Neural crest cell (in vitro differentiated cells): ENCODE measurements around the gene FOXK2. TPM values are rescaled to one million over a fixed set of nuclear protein-coding genes. Genes with fewer than 3 reads are reported as not detected.

Experiments used
- DNase-seq: peaks from one replicate; pipeline ENCODE4 v3.0.0; 2021; ENCODE audit warnings: low read depth, mixed read lengths, low spot score
- H3K27ac Mint-ChIP-seq: one replicate; pipeline ENCODE4 v1.8.0; 2021; ENCODE audit warnings: mild to moderate bottlenecking, mixed read lengths; ENCODE audit not compliant: unreplicated experiment
- H3K27me3 Mint-ChIP-seq: 2 replicates; pipeline ENCODE4 v1.8.0; 2021; ENCODE audit warnings: low read depth, mild to moderate bottlenecking, mixed read lengths
- H3K36me3 Mint-ChIP-seq: 2 replicates; pipeline ENCODE4 v1.8.0; 2021; ENCODE audit warnings: low read depth, mild to moderate bottlenecking, mixed read lengths
- H3K4me1 Mint-ChIP-seq: 2 replicates; pipeline ENCODE4 v1.8.0; 2021; ENCODE audit warnings: mixed read lengths
- H3K4me3 Mint-ChIP-seq: one replicate; pipeline ENCODE4 v1.8.0; 2021; ENCODE audit warnings: mild to moderate bottlenecking, mixed read lengths
- H3K9me3 Mint-ChIP-seq: 2 replicates; pipeline ENCODE4 v1.8.0; 2021; ENCODE audit warnings: mixed read lengths
- total RNA-seq: library from RNA; stranded (reverse); gene quantifications from 2 replicates; pipeline ENCODE4 v1.2.1, GENCODE V29; 2021
- TF ChIP-seq, protein P1 (sequence below): fragments of 200-600 bp; sonication (generic); conservative IDR thresholded peaks from 2 replicates; pipeline ENCODE4 v1.5.0; 2021; ENCODE audit warnings: antibody characterized with exemption, mild to moderate bottlenecking

The FOXK2 gene
- total RNA-seq, 1 donor from 2014 or later, result 84.3 TPM

DNA sequence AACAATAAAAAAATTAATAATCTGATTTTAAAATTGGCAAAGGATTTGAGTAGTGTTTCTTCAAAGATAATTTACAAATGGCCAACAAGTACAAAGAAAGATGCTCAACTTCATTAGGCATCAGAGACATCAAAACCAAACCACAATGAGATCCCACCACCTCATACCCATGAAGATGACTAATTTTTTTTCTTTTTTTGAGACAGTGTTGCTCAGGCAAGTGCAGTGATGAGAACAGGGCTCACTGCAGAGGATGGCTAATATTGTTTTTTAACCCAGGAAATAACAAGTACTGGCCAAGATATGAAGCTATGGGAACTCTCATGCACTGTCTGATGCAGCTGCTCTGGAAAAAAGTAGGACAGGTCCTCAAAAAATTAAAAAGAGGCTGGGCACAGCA, 113.8 kb downstream of the FOXK2 start:
- DNase-seq, result no peak
- H3K9me3 Mint-ChIP-seq, result no peaks in the 10 kb centered on the region
- no peak overlapping the region for H3K4me3 Mint-ChIP-seq
- H3K36me3 Mint-ChIP-seq, result peaks cover 15% of the 10 kb centered on the region
- H3K4me1 Mint-ChIP-seq, result peaks cover 6% of the 10 kb centered on the region
- TF ChIP-seq, protein P1, sequence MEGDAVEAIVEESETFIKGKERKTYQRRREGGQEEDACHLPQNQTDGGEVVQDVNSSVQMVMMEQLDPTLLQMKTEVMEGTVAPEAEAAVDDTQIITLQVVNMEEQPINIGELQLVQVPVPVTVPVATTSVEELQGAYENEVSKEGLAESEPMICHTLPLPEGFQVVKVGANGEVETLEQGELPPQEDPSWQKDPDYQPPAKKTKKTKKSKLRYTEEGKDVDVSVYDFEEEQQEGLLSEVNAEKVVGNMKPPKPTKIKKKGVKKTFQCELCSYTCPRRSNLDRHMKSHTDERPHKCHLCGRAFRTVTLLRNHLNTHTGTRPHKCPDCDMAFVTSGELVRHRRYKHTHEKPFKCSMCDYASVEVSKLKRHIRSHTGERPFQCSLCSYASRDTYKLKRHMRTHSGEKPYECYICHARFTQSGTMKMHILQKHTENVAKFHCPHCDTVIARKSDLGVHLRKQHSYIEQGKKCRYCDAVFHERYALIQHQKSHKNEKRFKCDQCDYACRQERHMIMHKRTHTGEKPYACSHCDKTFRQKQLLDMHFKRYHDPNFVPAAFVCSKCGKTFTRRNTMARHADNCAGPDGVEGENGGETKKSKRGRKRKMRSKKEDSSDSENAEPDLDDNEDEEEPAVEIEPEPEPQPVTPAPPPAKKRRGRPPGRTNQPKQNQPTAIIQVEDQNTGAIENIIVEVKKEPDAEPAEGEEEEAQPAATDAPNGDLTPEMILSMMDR, result no peak
- no peaks in the 10 kb centered on the region for H3K27me3 Mint-ChIP-seq
- H3K27ac Mint-ChIP-seq, result no peak overlapping the region

DNA sequence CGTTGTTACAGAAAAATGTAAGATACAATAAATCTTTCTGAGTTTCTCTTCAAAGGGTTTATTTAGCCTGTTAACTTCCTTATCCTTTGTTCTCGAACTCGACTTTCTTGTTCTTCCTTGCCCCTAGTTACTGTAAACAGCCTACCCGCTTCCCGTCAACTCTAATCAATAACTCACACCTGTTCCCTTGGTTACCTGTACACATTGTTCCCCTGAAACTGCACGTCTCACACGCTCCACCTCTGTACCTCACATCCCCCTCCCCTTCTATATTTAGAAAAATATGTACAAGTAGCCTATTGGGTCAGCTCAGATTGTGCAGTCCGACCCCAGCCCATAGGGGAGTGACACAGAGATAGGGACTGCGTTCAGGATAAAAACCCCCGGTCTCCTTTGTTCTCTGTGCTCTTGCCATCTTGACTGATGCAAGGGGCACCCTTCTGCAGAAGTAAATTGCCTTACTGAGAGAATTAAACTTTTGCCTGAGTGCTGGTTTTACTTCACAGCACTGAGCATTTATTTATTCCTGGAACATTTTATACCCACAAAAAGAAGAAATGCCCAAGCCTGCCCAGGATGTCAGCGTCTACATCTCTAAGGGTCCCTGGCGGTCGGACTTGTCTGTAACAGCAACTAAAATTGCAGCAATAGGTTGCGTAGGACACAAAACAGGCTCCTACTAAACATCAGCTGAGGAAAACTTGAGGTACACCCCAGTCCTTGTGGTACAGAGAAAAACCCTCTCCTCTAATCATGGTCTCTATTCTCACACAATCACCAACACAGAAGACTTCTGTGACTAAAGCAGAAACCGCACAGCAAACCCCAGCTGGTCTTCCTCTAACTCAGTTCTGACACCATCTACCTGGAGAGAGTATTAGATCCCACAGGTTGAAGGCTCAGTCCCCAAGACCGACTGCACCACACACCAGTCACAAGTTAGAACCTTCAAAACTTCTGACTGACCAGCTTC, 117.4 kb downstream of the FOXK2 start:
- peaks cover 6% of the 10 kb centered on the region for H3K4me1 Mint-ChIP-seq
- peak overlapping the region; percentile 85 for H3K27ac Mint-ChIP-seq
- no peak for DNase-seq
- TF ChIP-seq, protein P1, result no peak
- no peaks in the 10 kb centered on the region for H3K9me3 Mint-ChIP-seq
- peaks cover 12% of the 10 kb centered on the region for H3K36me3 Mint-ChIP-seq
- no peaks in the 10 kb centered on the region for H3K27me3 Mint-ChIP-seq
- peak overlapping the region; percentile 12 for H3K4me3 Mint-ChIP-seq

DNA sequence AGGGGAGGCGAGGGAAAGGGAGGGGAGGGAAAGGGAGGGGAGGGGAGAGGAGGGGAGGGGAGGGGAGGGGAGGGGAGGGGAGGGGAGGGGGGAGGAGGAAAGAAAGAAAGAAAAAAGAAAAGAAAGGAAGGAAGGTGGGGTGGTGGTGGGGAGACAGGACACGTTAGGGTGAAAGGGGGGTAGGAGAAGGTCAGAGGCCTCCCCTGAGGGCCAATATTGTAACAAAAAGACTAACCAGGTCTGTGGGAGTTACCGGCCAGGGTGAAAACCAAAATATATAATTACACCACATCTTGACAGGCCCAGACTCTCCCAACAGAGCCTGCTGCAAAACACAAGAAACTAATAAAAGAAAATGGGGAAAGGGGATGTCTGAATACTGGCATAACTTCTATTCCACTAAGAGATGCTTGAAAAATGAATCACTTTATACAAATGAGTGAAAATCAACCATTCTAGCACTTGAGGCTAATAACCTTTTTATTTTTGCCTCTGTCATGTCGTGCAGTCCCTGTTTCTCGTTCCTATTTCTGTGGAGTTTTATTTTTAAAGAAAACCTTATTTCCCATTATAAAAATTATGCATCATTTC, 118.7 kb downstream of the FOXK2 start:
- Mint-ChIP-seq H3K27ac (no peak overlapping the region), H3K4me1 (peaks cover 6% of the 10 kb centered on the region), H3K9me3 (no peaks in the 10 kb centered on the region), H3K36me3 (peaks cover 10% of the 10 kb centered on the region), H3K4me3 (no peak overlapping the region), H3K27me3 (no peaks in the 10 kb centered on the region)
- DNase-seq, result no peak
- TF ChIP-seq, protein P1, result no peak

DNA sequence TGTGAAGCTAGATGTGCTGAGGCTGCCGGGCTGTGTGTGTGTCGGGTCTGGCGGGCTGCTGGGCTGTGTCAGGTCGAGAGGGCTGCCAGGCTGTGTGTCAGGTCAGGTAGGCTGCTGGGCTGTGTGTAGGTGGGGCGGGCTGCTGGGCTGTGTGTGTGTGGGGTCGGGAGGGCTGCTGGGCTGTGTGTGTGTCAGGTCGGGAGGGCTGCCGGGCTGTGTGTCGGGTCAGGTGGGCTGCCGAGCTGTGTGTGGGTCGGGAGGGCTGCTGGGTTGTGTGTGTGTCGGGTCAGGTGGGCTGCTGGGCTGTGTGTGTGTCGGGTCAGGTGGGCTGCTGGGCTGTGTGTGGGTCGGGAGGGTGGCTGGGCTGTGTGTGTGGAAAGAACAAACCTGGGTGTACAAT, 120.1 kb downstream of the FOXK2 start:
- H3K4me1 Mint-ChIP-seq, result peaks cover 6% of the 10 kb centered on the region
- TF ChIP-seq, protein P1, result no peak
- H3K4me3 Mint-ChIP-seq, result no peak overlapping the region
- H3K9me3 Mint-ChIP-seq, result no peaks in the 10 kb centered on the region
- H3K36me3 Mint-ChIP-seq, result peaks cover 10% of the 10 kb centered on the region
- H3K27me3 Mint-ChIP-seq, result no peaks in the 10 kb centered on the region
- peak overlapping the region; percentile 31 for H3K27ac Mint-ChIP-seq
- no peak for DNase-seq

DNA sequence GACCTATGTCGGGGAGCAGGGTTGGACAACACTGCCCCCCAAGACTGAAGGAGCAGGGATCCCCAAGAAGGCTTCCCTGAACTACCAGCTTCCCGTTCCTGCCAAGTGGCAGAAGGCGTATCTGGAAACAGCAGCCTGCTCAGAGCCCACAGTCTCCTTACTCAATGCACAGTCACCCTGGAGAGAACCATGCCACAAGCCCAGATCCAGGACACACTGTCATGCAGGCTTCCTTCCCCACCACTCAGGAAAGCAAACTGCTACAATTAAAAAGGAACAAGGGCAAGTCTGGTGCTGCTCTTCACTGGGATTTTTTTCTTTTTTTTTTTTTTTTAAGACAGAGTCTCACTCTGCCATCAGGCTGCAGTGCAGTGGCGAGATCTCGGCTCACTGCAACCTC, 120.5 kb downstream of the FOXK2 start:
- Mint-ChIP-seq H3K27ac (no peak overlapping the region), H3K4me1 (peaks cover 6% of the 10 kb centered on the region), H3K27me3 (no peaks in the 10 kb centered on the region), H3K36me3 (peaks cover 10% of the 10 kb centered on the region), H3K4me3 (no peak overlapping the region), H3K9me3 (no peaks in the 10 kb centered on the region)
- no peak for DNase-seq
- TF ChIP-seq, protein P1, result no peak
